K562 (cell line): Measurements from ENCODE around the gene CDHR2. TPM values are rescaled to one million over a fixed set of nuclear protein-coding genes. Genes with fewer than 3 reads are reported as not detected.
A peak's percentile ranks its signal among the peaks of the same experiment; 100 is the strongest.

Experiments used
- ELF2 ChIP-seq: fragments of 250-450 bp; sonication (Bioruptor Pico); IDR thresholded peaks from 2 replicates; pipeline ENCODE4 v1.5.0; 2021; ENCODE audit warnings: mild to moderate bottlenecking
- ETS2 ChIP-seq: IDR thresholded peaks from 2 replicates; pipeline ENCODE4 v1.6.1; 2016; ENCODE audit warnings: borderline replicate concordance, missing genetic modification characterization, mild to moderate bottlenecking, moderate library complexity, missing compliant biosample characterization; ENCODE audit not compliant: poor library complexity, severe bottlenecking
- MCM7 ChIP-seq, 2 experiments: fragments of 450-650 bp; IDR thresholded peaks; 2 replicates each; pipeline ENCODE4 v1.6.1; 2016 to 2018
- POLR3A ChIP-seq: IDR thresholded peaks from 2 replicates; pipeline ENCODE4 v1.6.1; 2011; ENCODE audit warnings: borderline replicate concordance, mild to moderate bottlenecking, moderate library complexity; ENCODE audit not compliant: insufficient read length, insufficient read depth; ENCODE audit errors: extremely low read depth
- PTBP1 ChIP-seq: fragments of 200-400 bp; formaldehyde crosslinking; IDR thresholded peaks from 2 replicates; pipeline ENCODE4 v1.6.1; 2017; ENCODE audit warnings: low read depth, low read length
- PTRF ChIP-seq: fragments of 450-650 bp; IDR thresholded peaks from 2 replicates; pipeline ENCODE4 v1.6.1; 2016; ENCODE audit warnings: mild to moderate bottlenecking, missing genetic modification characterization, missing compliant biosample characterization
- SMARCE1 ChIP-seq: fragments of 450-650 bp; IDR thresholded peaks from 2 replicates; pipeline ENCODE4 v1.7.1; 2016; ENCODE audit warnings: mild to moderate bottlenecking
- SRSF9 ChIP-seq: fragments of 200-400 bp; formaldehyde crosslinking; IDR thresholded peaks from 2 replicates; pipeline ENCODE4 v1.6.1; 2017; ENCODE audit warnings: low read depth, low read length, borderline replicate concordance
- TSC22D4 ChIP-seq: fragments of 450-650 bp; IDR thresholded peaks from 2 replicates; pipeline ENCODE4 v1.6.1; 2016; ENCODE audit warnings: missing genetic modification characterization, missing biosample characterization, control low read depth
- ZBTB17 ChIP-seq: fragments of 450-650 bp; formaldehyde crosslinking; IDR thresholded peaks from 2 replicates; pipeline ENCODE4 v1.4.0; 2020; ENCODE audit warnings: mild to moderate bottlenecking
- ZBTB7A ChIP-seq: IDR thresholded peaks from 2 replicates; pipeline ENCODE4 v1.6.1; 2011; ENCODE audit warnings: low read depth, mild to moderate bottlenecking, low read length, moderate library complexity, borderline replicate concordance; ENCODE audit not compliant: control insufficient read depth
- ZNF274 ChIP-seq: IDR thresholded peaks from 2 replicates; pipeline ENCODE4 v1.6.1; 2011; ENCODE audit warnings: low read depth, mild to moderate bottlenecking, low read length, moderate library complexity, borderline replicate concordance
- ZNF584 ChIP-seq: fragments of 200-800 bp; sonication (Bioruptor generic); IDR thresholded peaks from 2 replicates; pipeline ENCODE4 v1.6.1; 2016; ENCODE audit warnings: low read depth, mild to moderate bottlenecking, missing genetic modification characterization, missing compliant biosample characterization
- ZNF707 ChIP-seq: fragments of 250-450 bp; sonication (Bioruptor Pico); conservative IDR thresholded peaks from 2 replicates; pipeline ENCODE4 v1.8.0; 2022; ENCODE audit warnings: inconsistent platforms, mild to moderate bottlenecking, moderate library complexity
- polyA plus RNA-seq, 8 experiments: library from polyadenylated mRNA; depleted of rRNA in 4 of 8; stranded (reverse) in 5 of 8; unstranded in 3 of 8; fragments of >200 nt; fragmentation: Nextera tagmentation in 2 of 8; fragmentation: Illumina TruSeq in 1 of 8; extraction: Ambion mirVana in 2 of 8; extraction: Trizol in 1 of 8; gene quantifications; 2 replicates each; pipeline versions ENCODE4 v1.2.1 to v1.2.3, GENCODE V29; 2011 to 2014; ENCODE audit warnings: inconsistent platforms in 1 of 8, missing spikeins in 1 of 8
- total RNA-seq, 7 experiments: library from RNA; depleted of rRNA in 6 of 7; stranded (reverse); fragments of >200 nt in 6 of 7; fragmentation: Illumina TruSeq in 2 of 7; extraction: Trizol in 2 of 7; gene quantifications; 2 replicates each; pipeline versions ENCODE4 v1.2.1 to v1.2.3, GENCODE V29; 2011 to 2021; ENCODE audit warnings: low replicate concordance in 1 of 7
- TF ChIP-seq, protein P1 (sequence below): fragments of 200-600 bp; sonication (generic); IDR thresholded peaks from one replicate; pipeline ENCODE4 v1.6.1; 2012; ENCODE audit warnings: mild to moderate bottlenecking, low read depth, low read length, inconsistent platforms
- TF ChIP-seq, protein P2 (sequence below): fragments of 450-650 bp; formaldehyde crosslinking; IDR thresholded peaks from 2 replicates; pipeline ENCODE4 v1.4.0; 2020; ENCODE audit warnings: mild to moderate bottlenecking

The CDHR2 gene
- total and polyA plus RNA-seq, 9 of the 15 experiments (the other 6 are each of a cell fraction or from before 2014, with no cell fraction given): 0.01 to 0.62 (median 0.09) TPM; not detected in 2

GRCh38 chr5:176537554-176538229 is 11.4 kb upstream of the CDHR2 start (continued):
- TF ChIP-seq, protein P1, sequence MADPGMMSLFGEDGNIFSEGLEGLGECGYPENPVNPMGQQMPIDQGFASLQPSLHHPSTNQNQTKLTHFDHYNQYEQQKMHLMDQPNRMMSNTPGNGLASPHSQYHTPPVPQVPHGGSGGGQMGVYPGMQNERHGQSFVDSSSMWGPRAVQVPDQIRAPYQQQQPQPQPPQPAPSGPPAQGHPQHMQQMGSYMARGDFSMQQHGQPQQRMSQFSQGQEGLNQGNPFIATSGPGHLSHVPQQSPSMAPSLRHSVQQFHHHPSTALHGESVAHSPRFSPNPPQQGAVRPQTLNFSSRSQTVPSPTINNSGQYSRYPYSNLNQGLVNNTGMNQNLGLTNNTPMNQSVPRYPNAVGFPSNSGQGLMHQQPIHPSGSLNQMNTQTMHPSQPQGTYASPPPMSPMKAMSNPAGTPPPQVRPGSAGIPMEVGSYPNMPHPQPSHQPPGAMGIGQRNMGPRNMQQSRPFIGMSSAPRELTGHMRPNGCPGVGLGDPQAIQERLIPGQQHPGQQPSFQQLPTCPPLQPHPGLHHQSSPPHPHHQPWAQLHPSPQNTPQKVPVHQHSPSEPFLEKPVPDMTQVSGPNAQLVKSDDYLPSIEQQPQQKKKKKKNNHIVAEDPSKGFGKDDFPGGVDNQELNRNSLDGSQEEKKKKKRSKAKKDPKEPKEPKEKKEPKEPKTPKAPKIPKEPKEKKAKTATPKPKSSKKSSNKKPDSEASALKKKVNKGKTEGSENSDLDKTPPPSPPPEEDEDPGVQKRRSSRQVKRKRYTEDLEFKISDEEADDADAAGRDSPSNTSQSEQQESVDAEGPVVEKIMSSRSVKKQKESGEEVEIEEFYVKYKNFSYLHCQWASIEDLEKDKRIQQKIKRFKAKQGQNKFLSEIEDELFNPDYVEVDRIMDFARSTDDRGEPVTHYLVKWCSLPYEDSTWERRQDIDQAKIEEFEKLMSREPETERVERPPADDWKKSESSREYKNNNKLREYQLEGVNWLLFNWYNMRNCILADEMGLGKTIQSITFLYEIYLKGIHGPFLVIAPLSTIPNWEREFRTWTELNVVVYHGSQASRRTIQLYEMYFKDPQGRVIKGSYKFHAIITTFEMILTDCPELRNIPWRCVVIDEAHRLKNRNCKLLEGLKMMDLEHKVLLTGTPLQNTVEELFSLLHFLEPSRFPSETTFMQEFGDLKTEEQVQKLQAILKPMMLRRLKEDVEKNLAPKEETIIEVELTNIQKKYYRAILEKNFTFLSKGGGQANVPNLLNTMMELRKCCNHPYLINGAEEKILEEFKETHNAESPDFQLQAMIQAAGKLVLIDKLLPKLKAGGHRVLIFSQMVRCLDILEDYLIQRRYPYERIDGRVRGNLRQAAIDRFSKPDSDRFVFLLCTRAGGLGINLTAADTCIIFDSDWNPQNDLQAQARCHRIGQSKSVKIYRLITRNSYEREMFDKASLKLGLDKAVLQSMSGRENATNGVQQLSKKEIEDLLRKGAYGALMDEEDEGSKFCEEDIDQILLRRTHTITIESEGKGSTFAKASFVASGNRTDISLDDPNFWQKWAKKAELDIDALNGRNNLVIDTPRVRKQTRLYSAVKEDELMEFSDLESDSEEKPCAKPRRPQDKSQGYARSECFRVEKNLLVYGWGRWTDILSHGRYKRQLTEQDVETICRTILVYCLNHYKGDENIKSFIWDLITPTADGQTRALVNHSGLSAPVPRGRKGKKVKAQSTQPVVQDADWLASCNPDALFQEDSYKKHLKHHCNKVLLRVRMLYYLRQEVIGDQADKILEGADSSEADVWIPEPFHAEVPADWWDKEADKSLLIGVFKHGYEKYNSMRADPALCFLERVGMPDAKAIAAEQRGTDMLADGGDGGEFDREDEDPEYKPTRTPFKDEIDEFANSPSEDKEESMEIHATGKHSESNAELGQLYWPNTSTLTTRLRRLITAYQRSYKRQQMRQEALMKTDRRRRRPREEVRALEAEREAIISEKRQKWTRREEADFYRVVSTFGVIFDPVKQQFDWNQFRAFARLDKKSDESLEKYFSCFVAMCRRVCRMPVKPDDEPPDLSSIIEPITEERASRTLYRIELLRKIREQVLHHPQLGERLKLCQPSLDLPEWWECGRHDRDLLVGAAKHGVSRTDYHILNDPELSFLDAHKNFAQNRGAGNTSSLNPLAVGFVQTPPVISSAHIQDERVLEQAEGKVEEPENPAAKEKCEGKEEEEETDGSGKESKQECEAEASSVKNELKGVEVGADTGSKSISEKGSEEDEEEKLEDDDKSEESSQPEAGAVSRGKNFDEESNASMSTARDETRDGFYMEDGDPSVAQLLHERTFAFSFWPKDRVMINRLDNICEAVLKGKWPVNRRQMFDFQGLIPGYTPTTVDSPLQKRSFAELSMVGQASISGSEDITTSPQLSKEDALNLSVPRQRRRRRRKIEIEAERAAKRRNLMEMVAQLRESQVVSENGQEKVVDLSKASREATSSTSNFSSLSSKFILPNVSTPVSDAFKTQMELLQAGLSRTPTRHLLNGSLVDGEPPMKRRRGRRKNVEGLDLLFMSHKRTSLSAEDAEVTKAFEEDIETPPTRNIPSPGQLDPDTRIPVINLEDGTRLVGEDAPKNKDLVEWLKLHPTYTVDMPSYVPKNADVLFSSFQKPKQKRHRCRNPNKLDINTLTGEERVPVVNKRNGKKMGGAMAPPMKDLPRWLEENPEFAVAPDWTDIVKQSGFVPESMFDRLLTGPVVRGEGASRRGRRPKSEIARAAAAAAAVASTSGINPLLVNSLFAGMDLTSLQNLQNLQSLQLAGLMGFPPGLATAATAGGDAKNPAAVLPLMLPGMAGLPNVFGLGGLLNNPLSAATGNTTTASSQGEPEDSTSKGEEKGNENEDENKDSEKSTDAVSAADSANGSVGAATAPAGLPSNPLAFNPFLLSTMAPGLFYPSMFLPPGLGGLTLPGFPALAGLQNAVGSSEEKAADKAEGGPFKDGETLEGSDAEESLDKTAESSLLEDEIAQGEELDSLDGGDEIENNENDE: no peak
- TF ChIP-seq ZNF584 (peak; percentile 86; the same call in 1 of the 2 replicates), ZNF274 (no peak), ZBTB7A (no peak; the same call in 1 of the 2 replicates), PTBP1 (no peak), ELF2 (CRISPR knock-in tag) (no peak), POLR3A (no peak), ETS2 (tag) (no peak), SRSF9 (no peak), TSC22D4 (no peak), ZBTB17 (CRISPR knock-in tag) (no peak), ZNF707 (CRISPR knock-in tag) (peak; percentile 47; the same call in 1 of the 2 replicates), PTRF (no peak), SMARCE1 (peak; percentile 57; the same call in 1 of the 2 replicates), MCM7 (IDR thresholded peaks at IDR 0.05) (no peak)
- TF ChIP-seq, protein P2, sequence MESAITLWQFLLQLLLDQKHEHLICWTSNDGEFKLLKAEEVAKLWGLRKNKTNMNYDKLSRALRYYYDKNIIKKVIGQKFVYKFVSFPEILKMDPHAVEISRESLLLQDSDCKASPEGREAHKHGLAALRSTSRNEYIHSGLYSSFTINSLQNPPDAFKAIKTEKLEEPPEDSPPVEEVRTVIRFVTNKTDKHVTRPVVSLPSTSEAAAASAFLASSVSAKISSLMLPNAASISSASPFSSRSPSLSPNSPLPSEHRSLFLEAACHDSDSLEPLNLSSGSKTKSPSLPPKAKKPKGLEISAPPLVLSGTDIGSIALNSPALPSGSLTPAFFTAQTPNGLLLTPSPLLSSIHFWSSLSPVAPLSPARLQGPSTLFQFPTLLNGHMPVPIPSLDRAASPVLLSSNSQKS: no peak
